IMR-90 (cell line): Measurements from ENCODE around the gene NIPBL. TPM values are rescaled to one million over a fixed set of nuclear protein-coding genes. Genes with fewer than 3 reads are reported as not detected.

ENCODE experiments used
- ATAC-seq: fragments of 200-7000 bp; cut with Tn5 transposase; 2 replicates; pipeline ENCODE4 v1.9.1; 2020; ENCODE audit warnings: low read depth, mild to moderate bottlenecking, moderate library complexity
- BruUV-seq: library from RNA; stranded (reverse); fragments of 400-500 nt; replicated peaks from 2 replicates; lab custom pipeline; 2021; lab: Mats Ljungman, UMichigan
- CTCF ChIA-PET: fragments of 300-600 bp; formaldehyde crosslinking; extraction: SDS; loops from one replicate; lab custom pipeline; 2021; ENCODE audit warnings: antibody characterized with exemption; lab: Yijun Ruan, JAX
- POLR2A ChIA-PET: fragments of 300-600 bp; sonication (Branson Sonifier 250); formaldehyde crosslinking; loops from one replicate; lab custom pipeline; 2022; ENCODE audit warnings: antibody characterized with exemption; ENCODE audit not compliant: unreplicated experiment; lab: Charles Lee
- DNase-seq: peaks from one replicate; pipeline ENCODE4 v3.0.0; 2013
- H2AFZ ChIP-seq: replicated peaks from 2 replicates; pipeline ENCODE3; 2013; ENCODE audit warnings: low read length, mild to moderate bottlenecking; ENCODE audit not compliant: poor library complexity
- H2AK5ac ChIP-seq: 2 replicates; pipeline ENCODE4 v1.6.1; 2013; ENCODE audit warnings: low read depth, low read length, inconsistent platforms
- H2AK9ac ChIP-seq: replicated peaks from 2 replicates; pipeline ENCODE3; 2013; ENCODE audit warnings: mild to moderate bottlenecking, low read depth, low read length, moderate library complexity; ENCODE audit not compliant: poor library complexity
- H2BK120ac ChIP-seq: 2 replicates; pipeline ENCODE4 v1.6.1; 2013; ENCODE audit warnings: low read depth, low read length, inconsistent platforms
- H2BK15ac ChIP-seq: 3 replicates; pipeline ENCODE4 v1.6.1; 2013; ENCODE audit warnings: low read depth, low read length, inconsistent platforms
- H2BK20ac ChIP-seq: 2 replicates; pipeline ENCODE4 v1.6.1; 2013; ENCODE audit warnings: low read depth, mild to moderate bottlenecking, inconsistent platforms, low read length, moderate library complexity
- H2BK5ac ChIP-seq: 2 replicates; pipeline ENCODE4 v1.6.1; 2013; ENCODE audit warnings: mild to moderate bottlenecking, low read depth, low read length, inconsistent platforms; ENCODE audit not compliant: poor library complexity, severe bottlenecking
- H3K14ac ChIP-seq: replicated peaks from 2 replicates; pipeline ENCODE4 v1.6.1; 2013; ENCODE audit warnings: low read depth, low read length, inconsistent platforms
- H3K18ac ChIP-seq: 2 replicates; pipeline ENCODE4 v1.6.1; 2013; ENCODE audit warnings: low read depth, low read length, control low read depth
- H3K23ac ChIP-seq: 2 replicates; pipeline ENCODE4 v1.6.1; 2013; ENCODE audit warnings: low read depth, low read length, inconsistent platforms
- H3K27ac ChIP-seq: 2 replicates; pipeline ENCODE4 v1.5.1; 2013; ENCODE audit warnings: mild to moderate bottlenecking, control low read depth, low read length; ENCODE audit not compliant: insufficient read depth
- H3K27me3 ChIP-seq: 2 replicates; pipeline ENCODE4 v1.6.1; 2013; ENCODE audit warnings: low read length; ENCODE audit not compliant: control insufficient read depth, insufficient read depth
- H3K36me3 ChIP-seq: 2 replicates; pipeline ENCODE4 v1.6.1; 2013; ENCODE audit warnings: low read length, mixed read lengths; ENCODE audit not compliant: control insufficient read depth, insufficient read depth
- H3K4ac ChIP-seq: 2 replicates; pipeline ENCODE4 v1.6.1; 2013; ENCODE audit warnings: low read depth, low read length, inconsistent platforms
- H3K4me1 ChIP-seq: 2 replicates; pipeline ENCODE4 v1.6.1; 2013; ENCODE audit warnings: low read length, mixed read lengths; ENCODE audit not compliant: control insufficient read depth, insufficient read depth
- H3K4me2 ChIP-seq: 2 replicates; pipeline ENCODE4 v1.6.1; 2013; ENCODE audit warnings: low read depth, mild to moderate bottlenecking, control low read depth, low read length, moderate library complexity
- H3K4me3 ChIP-seq: 2 replicates; pipeline ENCODE4 v1.5.1; 2013; ENCODE audit warnings: low read depth, mild to moderate bottlenecking, control low read depth, low read length, moderate library complexity; ENCODE audit not compliant: insufficient read depth
- H3K56ac ChIP-seq: 2 replicates; pipeline ENCODE4 v1.6.1; 2013; ENCODE audit warnings: low read length, inconsistent platforms; ENCODE audit not compliant: insufficient read depth; ENCODE audit errors: extremely low read depth
- H3K79me1 ChIP-seq, 2 experiments: 2 replicates each; pipeline ENCODE4 v1.6.1; 2013; ENCODE audit warnings: low read length in 2 of 2, inconsistent platforms in 1 of 2, low read depth in 1 of 2
- H3K9ac ChIP-seq: 2 replicates; pipeline ENCODE4 v1.6.1; 2013; ENCODE audit warnings: low read depth, low read length, control low read depth
- H3K9me1 ChIP-seq: 2 replicates; pipeline ENCODE4 v1.6.1; 2013; ENCODE audit warnings: low read length, inconsistent platforms; ENCODE audit not compliant: insufficient read depth
- H3K9me3 ChIP-seq: 2 replicates; pipeline ENCODE4 v1.6.1; 2013; ENCODE audit warnings: low read length; ENCODE audit not compliant: control insufficient read depth, insufficient read depth
- H4K20me1 ChIP-seq: 2 replicates; pipeline ENCODE4 v1.6.1; 2013; ENCODE audit warnings: low read length, inconsistent platforms; ENCODE audit not compliant: insufficient read depth
- H4K5ac ChIP-seq: 2 replicates; pipeline ENCODE4 v1.6.1; 2013; ENCODE audit warnings: mild to moderate bottlenecking, low read depth, low read length, control low read depth
- H4K8ac ChIP-seq, 2 experiments: 2 replicates each; pipeline ENCODE4 v1.6.1; 2013; ENCODE audit warnings: low read depth in 2 of 2, low read length in 2 of 2, control low read depth in 1 of 2, inconsistent platforms in 1 of 2
- H4K91ac ChIP-seq: 2 replicates; pipeline ENCODE4 v1.6.1; 2013; ENCODE audit warnings: low read depth, low read length, inconsistent platforms; ENCODE audit not compliant: insufficient read depth
- BHLHE40 ChIP-seq: fragments of 150-350 bp; IDR thresholded peaks from 2 replicates; pipeline ENCODE4 v1.6.1; 2016; ENCODE audit warnings: mild to moderate bottlenecking, low read depth, low read length
- CEBPB ChIP-seq: IDR thresholded peaks from 2 replicates; pipeline ENCODE4 v1.6.1; 2012; ENCODE audit warnings: low read depth, low read length, improper control_type of control experiment
- CHD1 ChIP-seq: IDR thresholded peaks from 2 replicates; pipeline ENCODE4 v1.6.1; 2012; ENCODE audit warnings: low read depth, low read length, improper control_type of control experiment
- CTCF ChIP-seq: conservative IDR thresholded peaks from 2 replicates; pipeline ENCODE4 v1.5.1; 2012; ENCODE audit warnings: mild to moderate bottlenecking, low read depth, low read length, improper control_type of control experiment
- ELK1 ChIP-seq: fragments of 150-350 bp; IDR thresholded peaks from 2 replicates; pipeline ENCODE4 v1.6.1; 2016; ENCODE audit warnings: low read depth, mild to moderate bottlenecking, low read length, moderate library complexity, borderline replicate concordance
- FOS ChIP-seq: fragments of 150-350 bp; IDR thresholded peaks from 2 replicates; pipeline ENCODE4 v1.6.1; 2016; ENCODE audit warnings: low read depth, low read length
- MAFK ChIP-seq: IDR thresholded peaks from 2 replicates; pipeline ENCODE4 v1.6.1; 2012; ENCODE audit warnings: low read depth, low read length, improper control_type of control experiment
- MAZ ChIP-seq: IDR thresholded peaks from 2 replicates; pipeline ENCODE4 v1.6.1; 2012; ENCODE audit warnings: low read depth, mild to moderate bottlenecking, low read length, improper control_type of control experiment, moderate library complexity, borderline replicate concordance
- MXI1 ChIP-seq: IDR thresholded peaks from 2 replicates; pipeline ENCODE4 v1.6.1; 2012; ENCODE audit warnings: low read depth, mild to moderate bottlenecking, low read length, moderate library complexity, borderline replicate concordance
- NFE2L2 ChIP-seq: fragments of 150-350 bp; IDR thresholded peaks from 2 replicates; pipeline ENCODE4 v1.6.1; 2016; ENCODE audit warnings: low read depth, mild to moderate bottlenecking, low read length
- POLR2A ChIP-seq: IDR thresholded peaks from 2 replicates; pipeline ENCODE4 v1.6.1; 2012; ENCODE audit warnings: mild to moderate bottlenecking, low read depth, low read length
- RAD21 ChIP-seq: IDR thresholded peaks from 2 replicates; pipeline ENCODE4 v1.6.1; 2012; ENCODE audit warnings: low read length, improper control_type of control experiment
- RCOR1 ChIP-seq: IDR thresholded peaks from 2 replicates; pipeline ENCODE4 v1.6.1; 2012; ENCODE audit warnings: mild to moderate bottlenecking, low read length, improper control_type of control experiment; ENCODE audit not compliant: insufficient replicate concordance
- RFX5 ChIP-seq: IDR thresholded peaks from 2 replicates; pipeline ENCODE4 v1.8.0; 2012; ENCODE audit warnings: low read depth, mild to moderate bottlenecking, low read length, moderate library complexity
- SMC3 ChIP-seq: fragments of 150-350 bp; IDR thresholded peaks from 2 replicates; pipeline ENCODE4 v1.6.1; 2016; ENCODE audit warnings: low read depth, mild to moderate bottlenecking, antibody characterized with exemption, low read length, moderate library complexity
- USF2 ChIP-seq: fragments of 150-350 bp; IDR thresholded peaks from 2 replicates; pipeline ENCODE4 v1.6.1; 2017; ENCODE audit warnings: mild to moderate bottlenecking, antibody characterized with exemption, low read length, low read depth
- WGBS, 2 experiments: methylation state at CpG; one replicate each; pipeline versions ENCODE4 v1.1.5 to v1.1.7; 2013; ENCODE audit warnings: missing lambda C conversion rate in 2 of 2; ENCODE audit not compliant: insufficient read length in 1 of 2; ENCODE audit errors: extremely low coverage in 2 of 2; 5-methylcytosine and 5-hydroxymethylcytosine counted together
- dilution Hi-C: fragments of 300-500 bp; cut with HindIII; formaldehyde crosslinking; loops from one replicate; pipeline ENCODE4 v1.14.3; 2018; ENCODE audit warnings: low sequenced_read_pairs; ENCODE audit not compliant: unreplicated experiment
- in situ Hi-C: fragments of 300-500 bp; cut with MboI; formaldehyde crosslinking; loops from 3 replicates; pipeline ENCODE4 v1.14.3; 2019; ENCODE audit warnings: low sequenced_read_pairs, inconsistent platforms, mixed read lengths
- intact Hi-C: fragments of 100-400 bp; cut with micrococcal nuclease; formaldehyde crosslinking; loops from 2 replicates; pipeline ENCODE4 v1.10.0; 2022
- polyA plus RNA-seq, 3 experiments: library from polyadenylated mRNA; depleted of rRNA; stranded (reverse); fragments of >200 nt; gene quantifications; 2 replicates each; pipeline ENCODE4 v1.2.3, GENCODE V29; 2012; ENCODE audit warnings: low replicate concordance in 1 of 3
- total RNA-seq: library from RNA; depleted of rRNA; stranded (reverse); fragments of >200 nt; gene quantifications from 2 replicates; pipeline ENCODE4 v1.2.3, GENCODE V29; 2012

Gene NIPBL
- total and polyA plus RNA-seq, 2 of the 4 experiments (the other 2 are of a cell fraction): 8.4 to 46.4 TPM

GRCh38 chr5:37063739-37064138 lies 187.2 kb downstream of the NIPBL start:
- TF ChIP-seq FOS (no peak), RCOR1 (no peak), NFE2L2 (no peak), POLR2A (no peak), RFX5 (no peak), MXI1 (no peak), RAD21 (no peak), SMC3 (no peak), ELK1 (no peak), USF2 (no peak), CTCF (no peak), MAFK (no peak), BHLHE40 (no peak), CHD1 (no peak), CEBPB (no peak), MAZ (no peak)
- no peaks in the 10 kb centered on the region for H3K9me1 ChIP-seq
- no peak overlapping the region for H3K18ac ChIP-seq
- no peak overlapping the region for H3K4me2 ChIP-seq
- CTCF ChIA-PET: no interaction called here
- H4K20me1 ChIP-seq: no peaks in the 10 kb centered on the region
- no peak overlapping the region for H4K5ac ChIP-seq
- no peak overlapping the region for H3K23ac ChIP-seq
- H3K14ac ChIP-seq: no peak overlapping the region
- peak overlapping the region; percentile 63 for H2AK9ac ChIP-seq
- no peak overlapping the region; the same call in 1 of the 2 replicates for H4K91ac ChIP-seq
- no peaks in the 10 kb centered on the region for H3K27me3 ChIP-seq
- H3K4me3 ChIP-seq: no peak overlapping the region
- H3K79me1 ChIP-seq: no peaks in the 10 kb centered on the region; a peak in 1 of 4 replicates
- POLR2A ChIA-PET: no interaction called here
- H2BK120ac ChIP-seq: no peak overlapping the region
- no CpG with 5 or more reads among the region's 7 CpGs for WGBS, 2 experiments
- no peak overlapping the region for H3K56ac ChIP-seq
- H3K4me1 ChIP-seq: no peaks in the 10 kb centered on the region
- H3K4ac ChIP-seq: no peak overlapping the region
- H3K27ac ChIP-seq: no peak overlapping the region
- no peak overlapping the region for H2AK5ac ChIP-seq
- ATAC-seq: no peak
- no peak overlapping the region for H2BK15ac ChIP-seq
- no peaks in the 10 kb centered on the region for H3K9me3 ChIP-seq
- peaks cover 21% of the 10 kb centered on the region for H3K36me3 ChIP-seq
- no TSS peak for BruUV-seq
- no peak for DNase-seq
- no peak overlapping the region for H3K9ac ChIP-seq
- no peak overlapping the region for H2BK5ac ChIP-seq
- no peak overlapping the region for H2BK20ac ChIP-seq
- no peak overlapping the region for H4K8ac ChIP-seq
- no peak overlapping the region for H2AFZ ChIP-seq
- intact Hi-C loops: no loop called here
- dilution Hi-C loops: no loop called here
- in situ Hi-C loops: no loop called here
